GM19193 (cell line): Measurements from ENCODE around the gene IVD.

Source experiments
- POLR2A ChIP-seq: IDR thresholded peaks from 4 replicates; pipeline ENCODE4 v1.6.1; 2011; ENCODE audit not compliant: insufficient read depth, insufficient read length; ENCODE audit errors: extremely low read depth

Gene IVD

DNA sequence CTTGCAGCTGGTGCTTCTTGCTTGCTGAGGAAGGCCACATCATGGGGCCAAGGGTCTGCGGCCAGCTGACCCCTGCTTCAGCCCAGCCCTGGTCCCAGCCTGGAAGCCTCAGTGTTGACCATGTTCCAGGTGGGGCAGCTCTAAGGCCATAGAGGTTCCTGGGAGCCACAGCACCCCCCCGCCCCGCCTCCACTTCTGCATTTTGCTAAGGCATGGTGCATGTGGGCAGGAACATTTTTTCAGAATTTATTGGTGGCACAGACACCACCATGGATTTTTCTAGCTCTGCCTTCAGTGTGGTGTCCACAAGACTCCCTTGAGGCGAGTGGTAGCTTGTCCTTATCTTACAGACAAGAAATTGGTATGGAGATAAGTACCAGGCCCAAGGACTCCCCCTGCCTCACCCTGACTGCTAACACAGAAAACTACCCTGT is 63.3 kb downstream of the IVD start:
- no peak for TF ChIP-seq POLR2A

DNA sequence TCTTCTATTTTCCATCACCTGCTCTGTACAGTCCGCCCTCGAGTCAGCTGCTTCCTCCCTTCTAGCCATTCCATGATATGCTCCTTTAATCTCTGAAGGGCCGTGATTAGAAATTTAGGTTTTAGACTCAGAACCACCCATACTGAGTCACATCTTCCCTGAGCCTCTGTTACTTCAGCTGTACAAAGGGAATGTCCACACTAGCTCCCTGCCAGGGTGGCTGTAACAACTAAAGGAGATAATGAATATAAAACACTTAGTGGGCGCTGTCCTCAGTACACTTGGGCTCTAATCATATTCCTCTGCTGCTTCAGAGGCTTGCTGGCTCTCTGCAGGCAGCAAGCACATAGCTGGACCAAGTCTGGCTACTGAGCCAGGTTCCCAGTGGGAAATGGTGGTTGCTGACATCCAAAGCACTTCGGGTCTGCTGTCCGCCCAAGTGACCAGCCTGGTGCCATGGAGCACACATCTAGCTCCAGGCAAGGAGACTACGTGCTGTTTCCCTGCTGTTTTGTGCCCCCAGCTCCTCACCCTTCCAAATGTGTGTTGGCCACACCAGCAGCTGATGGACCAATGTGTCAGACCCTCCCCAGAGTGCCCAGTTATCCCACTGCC is 64.3 kb downstream of the IVD start:
- TF ChIP-seq POLR2A = no peak

DNA sequence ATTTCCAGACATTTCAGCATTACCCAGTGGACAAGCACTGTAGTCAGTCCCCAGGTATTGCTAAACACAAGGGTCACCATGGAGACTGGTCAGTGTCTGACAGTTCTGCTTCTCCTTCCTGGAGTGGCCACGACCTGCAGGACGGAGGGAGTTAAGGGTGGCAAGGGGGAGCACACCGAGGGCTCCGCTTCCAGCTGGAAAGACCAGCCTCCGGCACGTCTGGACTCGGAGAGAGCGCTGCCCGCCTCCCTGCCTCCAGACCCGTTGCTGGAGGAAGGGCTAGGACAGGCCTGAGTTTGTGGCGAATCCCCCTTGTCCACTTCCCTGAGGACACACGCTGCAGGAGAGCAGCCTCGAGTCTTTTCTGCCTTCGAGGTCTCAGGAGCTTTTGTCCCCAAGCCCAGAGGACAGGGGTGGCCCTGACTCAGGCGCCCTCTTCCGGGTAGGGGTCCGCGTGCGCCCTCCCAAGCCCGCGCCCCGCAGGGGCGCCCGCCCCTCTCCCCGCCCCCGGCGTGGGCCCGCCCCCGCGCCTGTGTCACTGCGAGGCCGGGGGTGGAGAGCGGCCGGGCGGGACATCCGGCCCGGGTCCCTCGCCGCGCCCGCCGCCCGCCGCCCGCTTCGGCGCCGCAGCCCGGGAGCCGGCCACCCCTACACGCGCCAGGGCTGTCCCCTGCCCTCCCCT is 65.0 kb downstream of the IVD start, which contains the start of gene CHST14:
Gene CHST14 (plus strand): TSS at position 562 of the 682 bp plus-strand sequence. CDS start 230 bp downstream, outside the sequence.
- TF ChIP-seq POLR2A = peak; percentile 56
